Measurements from ENCODE around the gene RSF1.

RSF1 gene

GRCh38 chr11:77677138-77677537, 143.4 kb downstream of the RSF1 start:
- H3K4me1 ChIP-seq (ENCODE audit: control insufficient read depth in 2 of 2, insufficient read depth in 1 of 2, low read depth in 1 of 2, low read length in 2 of 2), result no peaks in the 10 kb centered on the region
- H4K91ac ChIP-seq (ENCODE audit: low read depth, low read length, poor library complexity), result no peak overlapping the region
- H3K18ac ChIP-seq (ENCODE audit: low read length), result no peak overlapping the region
- H4K8ac ChIP-seq (ENCODE audit: low read depth, low read length), result no peak overlapping the region
- no peaks in the 10 kb centered on the region for H3K27me3 ChIP-seq (ENCODE audit: control insufficient read depth in 3 of 3, insufficient read depth in 3 of 3, low read depth in 1 of 3, low read length in 3 of 3)
- H2AK5ac ChIP-seq (ENCODE audit: low read depth, low read length), result no peak overlapping the region
- no peak overlapping the region for H3K14ac ChIP-seq (ENCODE audit: low read length)
- no peak overlapping the region for H3K27ac ChIP-seq (replicated peaks; ENCODE audit: low read length)
- H3K4me3 ChIP-seq (ENCODE audit: low read length in 2 of 2), result no peak overlapping the region
- no peak overlapping the region for H3K9ac ChIP-seq (ENCODE audit: low read depth, low read length, poor library complexity)
- H3K23ac ChIP-seq (ENCODE audit: low read depth, low read length, poor library complexity), result no peak overlapping the region
- H3K9me3 ChIP-seq (replicated peaks in 1 of 2; ENCODE audit: control insufficient read depth in 2 of 2, insufficient read depth in 1 of 2, low read depth in 1 of 2, low read length in 2 of 2), result no peaks in the 10 kb centered on the region
- H2BK15ac ChIP-seq (ENCODE audit: low read length), result no peak overlapping the region
- H2AFZ ChIP-seq (ENCODE audit: low read length), result no peak overlapping the region
- peaks cover 16 to 95% of the 10 kb centered on the region in 2 donors for H3K36me3 ChIP-seq (replicated peaks in 1 of 2; ENCODE audit: control insufficient read depth in 2 of 2, insufficient read depth in 2 of 2, low read length in 2 of 2)
- H2BK120ac ChIP-seq (ENCODE audit: low read depth, low read length), result no peak overlapping the region
- H2BK5ac ChIP-seq (ENCODE audit: low read length), result no peak overlapping the region
- no peak for DNase-seq (ENCODE audit: low spot score)
- no peak overlapping the region for H3K4ac ChIP-seq (ENCODE audit: low read length)
- no peaks in the 10 kb centered on the region for H3K79me1 ChIP-seq (ENCODE audit: low read depth, low read length)
- WGBS, 2 donors (ENCODE audit: extremely low coverage in 2 of 2, insufficient read length in 2 of 2, insufficient replicate concordance in 1 of 2), result no CpG with 5 or more reads among the region's 3 CpGs
- no peak overlapping the region for H2BK12ac ChIP-seq (ENCODE audit: low read length)
- H3K4me2 ChIP-seq (ENCODE audit: insufficient read depth, low read length, poor library complexity, severe bottlenecking), result no peak overlapping the region

- Histone ChIP-seq H3K27me3 (ENCODE audit: control insufficient read depth in 3 of 3, insufficient read depth in 3 of 3, low read depth in 1 of 3, low read length in 3 of 3) (no peaks in the 10 kb centered on the region), H3K23ac (ENCODE audit: low read depth, low read length, poor library complexity) (no peak overlapping the region), H4K8ac (ENCODE audit: low read depth, low read length) (no peak overlapping the region), H3K27ac (replicated peaks; ENCODE audit: low read length) (no peak overlapping the region), H3K4me3 (ENCODE audit: low read length in 2 of 2) (no peak overlapping the region), H2BK120ac (ENCODE audit: low read depth, low read length) (no peak overlapping the region), H3K4me2 (ENCODE audit: insufficient read depth, low read length, poor library complexity, severe bottlenecking) (no peak overlapping the region), H2BK5ac (ENCODE audit: low read length) (no peak overlapping the region), H3K79me1 (ENCODE audit: low read depth, low read length) (no peaks in the 10 kb centered on the region), H2BK15ac (ENCODE audit: low read length) (no peak overlapping the region), H2BK12ac (ENCODE audit: low read length) (no peak overlapping the region), H3K9me3 (replicated peaks in 1 of 2; ENCODE audit: control insufficient read depth in 2 of 2, insufficient read depth in 1 of 2, low read depth in 1 of 2, low read length in 2 of 2) (no peaks in the 10 kb centered on the region), H2AFZ (ENCODE audit: low read length) (no peak overlapping the region), H3K18ac (ENCODE audit: low read length) (no peak overlapping the region), H3K36me3 (replicated peaks in 1 of 2; ENCODE audit: control insufficient read depth in 2 of 2, insufficient read depth in 2 of 2, low read length in 2 of 2) (peaks cover 34 to 96% of the 10 kb centered on the region in 2 donors), H2AK5ac (ENCODE audit: low read depth, low read length) (no peak overlapping the region), H4K91ac (ENCODE audit: low read depth, low read length, poor library complexity) (no peak overlapping the region), H3K14ac (ENCODE audit: low read length) (no peak overlapping the region), H3K9ac (ENCODE audit: low read depth, low read length, poor library complexity) (no peak overlapping the region), H3K4ac (ENCODE audit: low read length) (no peak overlapping the region), H3K4me1 (ENCODE audit: control insufficient read depth in 2 of 2, insufficient read depth in 1 of 2, low read depth in 1 of 2, low read length in 2 of 2) (no peaks in the 10 kb centered on the region)
- WGBS, 2 donors (ENCODE audit: extremely low coverage in 2 of 2, insufficient read length in 2 of 2, insufficient replicate concordance in 1 of 2), result no CpG with 5 or more reads among the region's 1 CpG
- no peak for DNase-seq (ENCODE audit: low spot score)
Measured at GRCh38 chr11:77672264-77672663, 148.3 kb downstream of the RSF1 start.

GRCh38 chr11:77669848-77670511, 150.5 kb downstream of the RSF1 start:
- Histone ChIP-seq H3K4ac (ENCODE audit: low read length) (no peak overlapping the region), H3K4me3 (ENCODE audit: low read length in 2 of 2) (no peak overlapping the region), H3K4me2 (ENCODE audit: insufficient read depth, low read length, poor library complexity, severe bottlenecking) (no peak overlapping the region), H3K36me3 (replicated peaks in 1 of 2; ENCODE audit: control insufficient read depth in 2 of 2, insufficient read depth in 2 of 2, low read length in 2 of 2) (peaks cover 34 to 96% of the 10 kb centered on the region in 2 donors), H3K9ac (ENCODE audit: low read depth, low read length, poor library complexity) (no peak overlapping the region), H4K91ac (ENCODE audit: low read depth, low read length, poor library complexity) (no peak overlapping the region), H2AFZ (ENCODE audit: low read length) (no peak overlapping the region), H3K18ac (ENCODE audit: low read length) (no peak overlapping the region), H2BK5ac (ENCODE audit: low read length) (no peak overlapping the region), H3K23ac (ENCODE audit: low read depth, low read length, poor library complexity) (no peak overlapping the region), H2BK120ac (ENCODE audit: low read depth, low read length) (no peak overlapping the region), H3K27ac (replicated peaks; ENCODE audit: low read length) (no peak overlapping the region), H3K27me3 (ENCODE audit: control insufficient read depth in 3 of 3, insufficient read depth in 3 of 3, low read depth in 1 of 3, low read length in 3 of 3) (no peaks in the 10 kb centered on the region), H3K79me1 (ENCODE audit: low read depth, low read length) (no peaks in the 10 kb centered on the region), H4K8ac (ENCODE audit: low read depth, low read length) (no peak overlapping the region), H3K4me1 (ENCODE audit: control insufficient read depth in 2 of 2, insufficient read depth in 1 of 2, low read depth in 1 of 2, low read length in 2 of 2) (no peaks in the 10 kb centered on the region), H3K9me3 (replicated peaks in 1 of 2; ENCODE audit: control insufficient read depth in 2 of 2, insufficient read depth in 1 of 2, low read depth in 1 of 2, low read length in 2 of 2) (no peaks in the 10 kb centered on the region), H2BK12ac (ENCODE audit: low read length) (no peak overlapping the region), H2BK15ac (ENCODE audit: low read length) (no peak overlapping the region), H3K14ac (ENCODE audit: low read length) (no peak overlapping the region), H2AK5ac (ENCODE audit: low read depth, low read length) (no peak overlapping the region)
- no peak for DNase-seq (ENCODE audit: low spot score)
- WGBS, 2 donors (ENCODE audit: extremely low coverage in 2 of 2, insufficient read length in 2 of 2, insufficient replicate concordance in 1 of 2), result no CpG with 5 or more reads among the region's 2 CpGs

GRCh38 chr11:77668760-77669159, 151.8 kb downstream of the RSF1 start:
- Histone ChIP-seq H3K4me2 (ENCODE audit: insufficient read depth, low read length, poor library complexity, severe bottlenecking) (no peak overlapping the region), H4K8ac (ENCODE audit: low read depth, low read length) (no peak overlapping the region), H3K79me1 (ENCODE audit: low read depth, low read length) (no peaks in the 10 kb centered on the region), H3K23ac (ENCODE audit: low read depth, low read length, poor library complexity) (no peak overlapping the region), H2BK5ac (ENCODE audit: low read length) (no peak overlapping the region), H2BK15ac (ENCODE audit: low read length) (no peak overlapping the region), H2AK5ac (ENCODE audit: low read depth, low read length) (no peak overlapping the region), H2AFZ (ENCODE audit: low read length) (no peak overlapping the region), H3K9ac (ENCODE audit: low read depth, low read length, poor library complexity) (no peak overlapping the region), H3K27me3 (ENCODE audit: control insufficient read depth in 3 of 3, insufficient read depth in 3 of 3, low read depth in 1 of 3, low read length in 3 of 3) (no peaks in the 10 kb centered on the region), H4K91ac (ENCODE audit: low read depth, low read length, poor library complexity) (no peak overlapping the region), H3K27ac (replicated peaks; ENCODE audit: low read length) (no peak overlapping the region), H3K14ac (ENCODE audit: low read length) (no peak overlapping the region), H3K9me3 (replicated peaks in 1 of 2; ENCODE audit: control insufficient read depth in 2 of 2, insufficient read depth in 1 of 2, low read depth in 1 of 2, low read length in 2 of 2) (no peaks in the 10 kb centered on the region), H2BK12ac (ENCODE audit: low read length) (no peak overlapping the region), H3K4me3 (ENCODE audit: low read length in 2 of 2) (no peak overlapping the region), H3K4me1 (ENCODE audit: control insufficient read depth in 2 of 2, insufficient read depth in 1 of 2, low read depth in 1 of 2, low read length in 2 of 2) (no peaks in the 10 kb centered on the region), H2BK120ac (ENCODE audit: low read depth, low read length) (no peak overlapping the region), H3K36me3 (replicated peaks in 1 of 2; ENCODE audit: control insufficient read depth in 2 of 2, insufficient read depth in 2 of 2, low read length in 2 of 2) (peaks cover 29 to 96% of the 10 kb centered on the region in 2 donors), H3K4ac (ENCODE audit: low read length) (no peak overlapping the region), H3K18ac (ENCODE audit: low read length) (no peak overlapping the region)
- WGBS, 2 donors (ENCODE audit: extremely low coverage in 2 of 2, insufficient read length in 2 of 2, insufficient replicate concordance in 1 of 2), result no CpG with 5 or more reads among the region's 3 CpGs
- no peak for DNase-seq (ENCODE audit: low spot score)
